WTC11 (cell line): ENCODE data around the gene MRPL2. TPM values are rescaled to one million over a fixed set of nuclear protein-coding genes. Genes with fewer than 3 reads are reported as not detected.

Experiments
- CBFB ChIP-seq: sonication (generic); formaldehyde crosslinking; IDR thresholded peaks from 2 replicates; pipeline ENCODE4 v1.8.1; 2022; ENCODE audit warnings: mild to moderate bottlenecking, low read depth, missing genetic modification reagents
- FOXK1 ChIP-seq: sonication (generic); formaldehyde crosslinking; IDR thresholded peaks from 2 replicates; pipeline ENCODE4 v1.8.0; 2022; ENCODE audit warnings: mild to moderate bottlenecking, moderate library complexity, missing genetic modification reagents
- JAZF1 ChIP-seq: fragments of 250-450 bp; sonication (Bioruptor Pico); IDR thresholded peaks from 2 replicates; pipeline ENCODE4 v1.9.0; 2021; ENCODE audit warnings: moderate library complexity, mild to moderate bottlenecking, inconsistent platforms
- NR1H2 ChIP-seq: sonication (generic); formaldehyde crosslinking; IDR thresholded peaks from 2 replicates; pipeline ENCODE4 v1.9.0; 2021; ENCODE audit warnings: mild to moderate bottlenecking, moderate library complexity, missing genetic modification reagents
- NR2C2 ChIP-seq: sonication (generic); formaldehyde crosslinking; IDR thresholded peaks from 2 replicates; pipeline ENCODE4 v1.8.0; 2022; ENCODE audit warnings: mild to moderate bottlenecking, missing genetic modification reagents
- NR3C1 ChIP-seq: sonication (generic); formaldehyde crosslinking; conservative IDR thresholded peaks from 2 replicates; pipeline ENCODE4 v1.8.1; 2023; ENCODE audit warnings: low read depth, mild to moderate bottlenecking, missing genetic modification reagents
- RELA ChIP-seq: sonication (generic); formaldehyde crosslinking; IDR thresholded peaks from 2 replicates; pipeline ENCODE4 v1.8.1; 2022; ENCODE audit warnings: missing genetic modification reagents, mild to moderate bottlenecking, borderline replicate concordance
- SMAD3 ChIP-seq: sonication (generic); formaldehyde crosslinking; IDR thresholded peaks from 2 replicates; pipeline ENCODE4 v1.8.0; 2022; ENCODE audit warnings: missing genetic modification reagents, mild to moderate bottlenecking, borderline replicate concordance
- SOX15 ChIP-seq: fragments of 250-450 bp; sonication (Bioruptor Pico); IDR thresholded peaks from 2 replicates; pipeline ENCODE4 v1.9.0; 2021; ENCODE audit warnings: mild to moderate bottlenecking
- TEAD4 ChIP-seq: sonication (generic); formaldehyde crosslinking; IDR thresholded peaks from 2 replicates; pipeline ENCODE4 v1.8.0; 2022; ENCODE audit warnings: mild to moderate bottlenecking, missing genetic modification reagents
- ZNF219 ChIP-seq: sonication (generic); formaldehyde crosslinking; IDR thresholded peaks from 2 replicates; pipeline ENCODE4 v1.8.0; 2023; ENCODE audit warnings: missing genetic modification reagents, mild to moderate bottlenecking, borderline replicate concordance
- total RNA-seq: library from RNA; stranded (reverse); gene quantifications from 3 replicates; pipeline ENCODE4 v1.2.3, GENCODE V29; 2021
- TF ChIP-seq, protein P1 (sequence below): fragments of 200-600 bp; IDR thresholded peaks from 2 replicates; pipeline ENCODE4 v1.8.0; 2022; ENCODE audit warnings: antibody characterized with exemption
- TF ChIP-seq, protein P2 (sequence below): sonication (generic); formaldehyde crosslinking; IDR thresholded peaks from 2 replicates; pipeline ENCODE4 v1.8.1; 2023; ENCODE audit warnings: mild to moderate bottlenecking, missing genetic modification reagents, moderate library complexity
- TF ChIP-seq, protein P3 (sequence below): fragments of 250-450 bp; sonication (Bioruptor Pico); IDR thresholded peaks from 2 replicates; pipeline ENCODE4 v2.1.2; 2022; ENCODE audit warnings: mild to moderate bottlenecking, moderate library complexity
- TF ChIP-seq, protein P4 (sequence below): sonication (generic); formaldehyde crosslinking; IDR thresholded peaks from 2 replicates; pipeline ENCODE4 v1.8.1; 2023; ENCODE audit warnings: mild to moderate bottlenecking, missing genetic modification reagents
- TF ChIP-seq, protein P5 (sequence below): sonication (generic); formaldehyde crosslinking; IDR thresholded peaks from 2 replicates; pipeline ENCODE4 v1.8.1; 2022; ENCODE audit warnings: low read depth, missing genetic modification reagents, borderline replicate concordance
- TF ChIP-seq, protein P6 (sequence below): sonication (generic); formaldehyde crosslinking; IDR thresholded peaks from 2 replicates; pipeline ENCODE4 v1.8.1; 2023; ENCODE audit warnings: mild to moderate bottlenecking, missing genetic modification reagents, borderline replicate concordance
- TF ChIP-seq, protein P7 (sequence below): sonication (generic); formaldehyde crosslinking; IDR thresholded peaks from 2 replicates; pipeline ENCODE4 v1.8.1; 2022; ENCODE audit warnings: low read depth, mild to moderate bottlenecking, moderate library complexity, missing genetic modification reagents, borderline replicate concordance
- TF ChIP-seq, protein P8 (sequence below): fragments of 250-450 bp; sonication (Bioruptor Pico); IDR thresholded peaks from 2 replicates; pipeline ENCODE4 v1.8.0; 2021; ENCODE audit warnings: mild to moderate bottlenecking
- TF ChIP-seq, protein P9 (sequence below): sonication (generic); formaldehyde crosslinking; IDR thresholded peaks from 2 replicates; pipeline ENCODE4 v1.8.0; 2022; ENCODE audit warnings: missing genetic modification reagents

Gene MRPL2
- total RNA-seq, 1 experiment from 2014 or later = 131 TPM

DNA sequence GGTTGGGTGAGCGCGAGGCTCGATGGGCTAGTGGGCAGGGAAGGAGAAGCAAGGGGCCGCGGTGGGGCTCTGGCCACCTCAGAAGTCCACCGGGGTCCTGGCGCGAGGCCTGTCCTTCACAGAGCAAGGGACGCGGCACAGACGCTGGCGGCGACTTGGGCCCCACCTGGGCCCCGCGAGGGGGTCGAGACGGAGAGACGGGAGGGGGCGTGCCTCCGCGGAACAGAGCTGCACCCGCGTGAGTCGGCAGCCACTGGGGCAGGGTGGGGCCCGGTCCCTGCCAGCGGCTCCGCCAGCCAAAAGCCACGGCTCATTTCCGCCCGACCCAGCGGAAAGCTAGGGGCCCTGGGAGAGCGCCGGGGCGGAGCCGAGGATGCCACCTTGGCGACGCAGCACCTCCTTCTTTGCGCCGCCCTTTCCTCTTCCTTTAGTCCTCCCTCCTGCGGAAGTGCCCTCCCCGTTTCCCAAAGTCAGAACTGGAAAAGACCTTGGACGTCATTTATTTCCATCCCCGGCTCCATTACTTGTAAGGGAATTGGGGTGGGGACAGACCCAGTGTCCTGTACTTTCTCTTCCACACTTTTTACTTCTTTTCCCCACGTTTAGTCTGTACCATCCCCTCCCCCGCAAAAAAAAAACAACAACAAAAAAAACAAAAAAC, 5.6 kb downstream of the MRPL2 start, which contains the start of gene CUL7 (continued):
- TF ChIP-seq, protein P1, sequence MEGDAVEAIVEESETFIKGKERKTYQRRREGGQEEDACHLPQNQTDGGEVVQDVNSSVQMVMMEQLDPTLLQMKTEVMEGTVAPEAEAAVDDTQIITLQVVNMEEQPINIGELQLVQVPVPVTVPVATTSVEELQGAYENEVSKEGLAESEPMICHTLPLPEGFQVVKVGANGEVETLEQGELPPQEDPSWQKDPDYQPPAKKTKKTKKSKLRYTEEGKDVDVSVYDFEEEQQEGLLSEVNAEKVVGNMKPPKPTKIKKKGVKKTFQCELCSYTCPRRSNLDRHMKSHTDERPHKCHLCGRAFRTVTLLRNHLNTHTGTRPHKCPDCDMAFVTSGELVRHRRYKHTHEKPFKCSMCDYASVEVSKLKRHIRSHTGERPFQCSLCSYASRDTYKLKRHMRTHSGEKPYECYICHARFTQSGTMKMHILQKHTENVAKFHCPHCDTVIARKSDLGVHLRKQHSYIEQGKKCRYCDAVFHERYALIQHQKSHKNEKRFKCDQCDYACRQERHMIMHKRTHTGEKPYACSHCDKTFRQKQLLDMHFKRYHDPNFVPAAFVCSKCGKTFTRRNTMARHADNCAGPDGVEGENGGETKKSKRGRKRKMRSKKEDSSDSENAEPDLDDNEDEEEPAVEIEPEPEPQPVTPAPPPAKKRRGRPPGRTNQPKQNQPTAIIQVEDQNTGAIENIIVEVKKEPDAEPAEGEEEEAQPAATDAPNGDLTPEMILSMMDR = no peak
- TF ChIP-seq, protein P2, sequence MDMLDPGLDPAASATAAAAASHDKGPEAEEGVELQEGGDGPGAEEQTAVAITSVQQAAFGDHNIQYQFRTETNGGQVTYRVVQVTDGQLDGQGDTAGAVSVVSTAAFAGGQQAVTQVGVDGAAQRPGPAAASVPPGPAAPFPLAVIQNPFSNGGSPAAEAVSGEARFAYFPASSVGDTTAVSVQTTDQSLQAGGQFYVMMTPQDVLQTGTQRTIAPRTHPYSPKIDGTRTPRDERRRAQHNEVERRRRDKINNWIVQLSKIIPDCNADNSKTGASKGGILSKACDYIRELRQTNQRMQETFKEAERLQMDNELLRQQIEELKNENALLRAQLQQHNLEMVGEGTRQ (CRISPR knock-in tag) = no peak
- TF ChIP-seq, protein P3, sequence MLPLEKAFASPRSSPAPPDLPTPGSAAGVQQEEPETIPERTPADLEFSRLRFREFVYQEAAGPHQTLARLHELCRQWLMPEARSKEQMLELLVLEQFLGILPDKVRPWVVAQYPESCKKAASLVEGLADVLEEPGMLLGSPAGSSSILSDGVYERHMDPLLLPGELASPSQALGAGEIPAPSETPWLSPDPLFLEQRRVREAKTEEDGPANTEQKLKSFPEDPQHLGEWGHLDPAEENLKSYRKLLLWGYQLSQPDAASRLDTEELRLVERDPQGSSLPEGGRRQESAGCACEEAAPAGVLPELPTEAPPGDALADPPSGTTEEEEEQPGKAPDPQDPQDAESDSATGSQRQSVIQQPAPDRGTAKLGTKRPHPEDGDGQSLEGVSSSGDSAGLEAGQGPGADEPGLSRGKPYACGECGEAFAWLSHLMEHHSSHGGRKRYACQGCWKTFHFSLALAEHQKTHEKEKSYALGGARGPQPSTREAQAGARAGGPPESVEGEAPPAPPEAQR (CRISPR knock-in tag) = no peak
- TF ChIP-seq NR1H2 (CRISPR knock-in tag) (no peak), NR3C1 (CRISPR knock-in tag) (no peak), JAZF1 (CRISPR knock-in tag) (no peak), NR2C2 (CRISPR knock-in tag) (no peak), ZNF219 (CRISPR knock-in tag) (no peak), SMAD3 (CRISPR knock-in tag) (no peak), CBFB (CRISPR knock-in tag) (no peak), SOX15 (CRISPR knock-in tag) (no peak), RELA (CRISPR knock-in tag) (0 out of 2 replicates have a peak, but pooled peaks have one; percentile 45), TEAD4 (CRISPR knock-in tag) (no peak), FOXK1 (CRISPR knock-in tag) (no peak)
- TF ChIP-seq, protein P4, sequence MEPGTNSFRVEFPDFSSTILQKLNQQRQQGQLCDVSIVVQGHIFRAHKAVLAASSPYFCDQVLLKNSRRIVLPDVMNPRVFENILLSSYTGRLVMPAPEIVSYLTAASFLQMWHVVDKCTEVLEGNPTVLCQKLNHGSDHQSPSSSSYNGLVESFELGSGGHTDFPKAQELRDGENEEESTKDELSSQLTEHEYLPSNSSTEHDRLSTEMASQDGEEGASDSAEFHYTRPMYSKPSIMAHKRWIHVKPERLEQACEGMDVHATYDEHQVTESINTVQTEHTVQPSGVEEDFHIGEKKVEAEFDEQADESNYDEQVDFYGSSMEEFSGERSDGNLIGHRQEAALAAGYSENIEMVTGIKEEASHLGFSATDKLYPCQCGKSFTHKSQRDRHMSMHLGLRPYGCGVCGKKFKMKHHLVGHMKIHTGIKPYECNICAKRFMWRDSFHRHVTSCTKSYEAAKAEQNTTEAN (CRISPR knock-in tag) = no peak
- TF ChIP-seq, protein P5, sequence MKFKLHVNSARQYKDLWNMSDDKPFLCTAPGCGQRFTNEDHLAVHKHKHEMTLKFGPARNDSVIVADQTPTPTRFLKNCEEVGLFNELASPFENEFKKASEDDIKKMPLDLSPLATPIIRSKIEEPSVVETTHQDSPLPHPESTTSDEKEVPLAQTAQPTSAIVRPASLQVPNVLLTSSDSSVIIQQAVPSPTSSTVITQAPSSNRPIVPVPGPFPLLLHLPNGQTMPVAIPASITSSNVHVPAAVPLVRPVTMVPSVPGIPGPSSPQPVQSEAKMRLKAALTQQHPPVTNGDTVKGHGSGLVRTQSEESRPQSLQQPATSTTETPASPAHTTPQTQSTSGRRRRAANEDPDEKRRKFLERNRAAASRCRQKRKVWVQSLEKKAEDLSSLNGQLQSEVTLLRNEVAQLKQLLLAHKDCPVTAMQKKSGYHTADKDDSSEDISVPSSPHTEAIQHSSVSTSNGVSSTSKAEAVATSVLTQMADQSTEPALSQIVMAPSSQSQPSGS (CRISPR knock-in tag) = no peak
- TF ChIP-seq, protein P6, sequence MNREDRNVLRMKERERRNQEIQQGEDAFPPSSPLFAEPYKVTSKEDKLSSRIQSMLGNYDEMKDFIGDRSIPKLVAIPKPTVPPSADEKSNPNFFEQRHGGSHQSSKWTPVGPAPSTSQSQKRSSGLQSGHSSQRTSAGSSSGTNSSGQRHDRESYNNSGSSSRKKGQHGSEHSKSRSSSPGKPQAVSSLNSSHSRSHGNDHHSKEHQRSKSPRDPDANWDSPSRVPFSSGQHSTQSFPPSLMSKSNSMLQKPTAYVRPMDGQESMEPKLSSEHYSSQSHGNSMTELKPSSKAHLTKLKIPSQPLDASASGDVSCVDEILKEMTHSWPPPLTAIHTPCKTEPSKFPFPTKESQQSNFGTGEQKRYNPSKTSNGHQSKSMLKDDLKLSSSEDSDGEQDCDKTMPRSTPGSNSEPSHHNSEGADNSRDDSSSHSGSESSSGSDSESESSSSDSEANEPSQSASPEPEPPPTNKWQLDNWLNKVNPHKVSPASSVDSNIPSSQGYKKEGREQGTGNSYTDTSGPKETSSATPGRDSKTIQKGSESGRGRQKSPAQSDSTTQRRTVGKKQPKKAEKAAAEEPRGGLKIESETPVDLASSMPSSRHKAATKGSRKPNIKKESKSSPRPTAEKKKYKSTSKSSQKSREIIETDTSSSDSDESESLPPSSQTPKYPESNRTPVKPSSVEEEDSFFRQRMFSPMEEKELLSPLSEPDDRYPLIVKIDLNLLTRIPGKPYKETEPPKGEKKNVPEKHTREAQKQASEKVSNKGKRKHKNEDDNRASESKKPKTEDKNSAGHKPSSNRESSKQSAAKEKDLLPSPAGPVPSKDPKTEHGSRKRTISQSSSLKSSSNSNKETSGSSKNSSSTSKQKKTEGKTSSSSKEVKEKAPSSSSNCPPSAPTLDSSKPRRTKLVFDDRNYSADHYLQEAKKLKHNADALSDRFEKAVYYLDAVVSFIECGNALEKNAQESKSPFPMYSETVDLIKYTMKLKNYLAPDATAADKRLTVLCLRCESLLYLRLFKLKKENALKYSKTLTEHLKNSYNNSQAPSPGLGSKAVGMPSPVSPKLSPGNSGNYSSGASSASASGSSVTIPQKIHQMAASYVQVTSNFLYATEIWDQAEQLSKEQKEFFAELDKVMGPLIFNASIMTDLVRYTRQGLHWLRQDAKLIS (CRISPR knock-in tag) = peak; percentile 88; the same call in 1 of the 2 replicates
- TF ChIP-seq, protein P7, sequence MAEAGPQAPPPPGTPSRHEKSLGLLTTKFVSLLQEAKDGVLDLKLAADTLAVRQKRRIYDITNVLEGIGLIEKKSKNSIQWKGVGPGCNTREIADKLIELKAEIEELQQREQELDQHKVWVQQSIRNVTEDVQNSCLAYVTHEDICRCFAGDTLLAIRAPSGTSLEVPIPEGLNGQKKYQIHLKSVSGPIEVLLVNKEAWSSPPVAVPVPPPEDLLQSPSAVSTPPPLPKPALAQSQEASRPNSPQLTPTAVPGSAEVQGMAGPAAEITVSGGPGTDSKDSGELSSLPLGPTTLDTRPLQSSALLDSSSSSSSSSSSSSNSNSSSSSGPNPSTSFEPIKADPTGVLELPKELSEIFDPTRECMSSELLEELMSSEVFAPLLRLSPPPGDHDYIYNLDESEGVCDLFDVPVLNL = no peak
- TF ChIP-seq, protein P8, sequence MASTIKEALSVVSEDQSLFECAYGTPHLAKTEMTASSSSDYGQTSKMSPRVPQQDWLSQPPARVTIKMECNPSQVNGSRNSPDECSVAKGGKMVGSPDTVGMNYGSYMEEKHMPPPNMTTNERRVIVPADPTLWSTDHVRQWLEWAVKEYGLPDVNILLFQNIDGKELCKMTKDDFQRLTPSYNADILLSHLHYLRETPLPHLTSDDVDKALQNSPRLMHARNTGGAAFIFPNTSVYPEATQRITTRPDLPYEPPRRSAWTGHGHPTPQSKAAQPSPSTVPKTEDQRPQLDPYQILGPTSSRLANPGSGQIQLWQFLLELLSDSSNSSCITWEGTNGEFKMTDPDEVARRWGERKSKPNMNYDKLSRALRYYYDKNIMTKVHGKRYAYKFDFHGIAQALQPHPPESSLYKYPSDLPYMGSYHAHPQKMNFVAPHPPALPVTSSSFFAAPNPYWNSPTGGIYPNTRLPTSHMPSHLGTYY (CRISPR knock-in tag) = peak; percentile 91
- TF ChIP-seq, protein P9, sequence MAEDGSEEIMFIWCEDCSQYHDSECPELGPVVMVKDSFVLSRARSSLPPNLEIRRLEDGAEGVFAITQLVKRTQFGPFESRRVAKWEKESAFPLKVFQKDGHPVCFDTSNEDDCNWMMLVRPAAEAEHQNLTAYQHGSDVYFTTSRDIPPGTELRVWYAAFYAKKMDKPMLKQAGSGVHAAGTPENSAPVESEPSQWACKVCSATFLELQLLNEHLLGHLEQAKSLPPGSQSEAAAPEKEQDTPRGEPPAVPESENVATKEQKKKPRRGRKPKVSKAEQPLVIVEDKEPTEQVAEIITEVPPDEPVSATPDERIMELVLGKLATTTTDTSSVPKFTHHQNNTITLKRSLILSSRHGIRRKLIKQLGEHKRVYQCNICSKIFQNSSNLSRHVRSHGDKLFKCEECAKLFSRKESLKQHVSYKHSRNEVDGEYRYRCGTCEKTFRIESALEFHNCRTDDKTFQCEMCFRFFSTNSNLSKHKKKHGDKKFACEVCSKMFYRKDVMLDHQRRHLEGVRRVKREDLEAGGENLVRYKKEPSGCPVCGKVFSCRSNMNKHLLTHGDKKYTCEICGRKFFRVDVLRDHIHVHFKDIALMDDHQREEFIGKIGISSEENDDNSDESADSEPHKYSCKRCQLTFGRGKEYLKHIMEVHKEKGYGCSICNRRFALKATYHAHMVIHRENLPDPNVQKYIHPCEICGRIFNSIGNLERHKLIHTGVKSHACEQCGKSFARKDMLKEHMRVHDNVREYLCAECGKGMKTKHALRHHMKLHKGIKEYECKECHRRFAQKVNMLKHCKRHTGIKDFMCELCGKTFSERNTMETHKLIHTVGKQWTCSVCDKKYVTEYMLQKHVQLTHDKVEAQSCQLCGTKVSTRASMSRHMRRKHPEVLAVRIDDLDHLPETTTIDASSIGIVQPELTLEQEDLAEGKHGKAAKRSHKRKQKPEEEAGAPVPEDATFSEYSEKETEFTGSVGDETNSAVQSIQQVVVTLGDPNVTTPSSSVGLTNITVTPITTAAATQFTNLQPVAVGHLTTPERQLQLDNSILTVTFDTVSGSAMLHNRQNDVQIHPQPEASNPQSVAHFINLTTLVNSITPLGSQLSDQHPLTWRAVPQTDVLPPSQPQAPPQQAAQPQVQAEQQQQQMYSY (CRISPR knock-in tag) = peak; percentile 18; the same call in 1 of the 2 replicates
